HG03457 (cell line): ENCODE data around the gene SIN3A.
"Not testable (repeated sequence)": the region's sequence is repeated elsewhere in the genome, so short reads cannot be mapped to it uniquely, and the experiment has no call there.

Source experiments
- ATAC-seq: cut with Tn5 transposase; IDR thresholded peaks from one replicate; pipeline ENCODE4 v1.9.1; 2021; ENCODE audit warnings: moderate number of reproducible peaks; ENCODE audit not compliant: unreplicated experiment

Gene SIN3A

GRCh38 chr15:75450307-75451201 is 936 bp downstream of the SIN3A start:
- ATAC-seq, result peak; percentile 17

GRCh38 chr15:75449585-75450306 is 1.7 kb downstream of the SIN3A start:
- ATAC-seq, result no peak

GRCh38 chr15:75448171-75448570 is 3.3 kb downstream of the SIN3A start:
- not testable (repeated sequence) for ATAC-seq

- no peak for ATAC-seq
Observed at GRCh38 chr15:75446151-75446550, 5.3 kb downstream of the SIN3A start.

DNA sequence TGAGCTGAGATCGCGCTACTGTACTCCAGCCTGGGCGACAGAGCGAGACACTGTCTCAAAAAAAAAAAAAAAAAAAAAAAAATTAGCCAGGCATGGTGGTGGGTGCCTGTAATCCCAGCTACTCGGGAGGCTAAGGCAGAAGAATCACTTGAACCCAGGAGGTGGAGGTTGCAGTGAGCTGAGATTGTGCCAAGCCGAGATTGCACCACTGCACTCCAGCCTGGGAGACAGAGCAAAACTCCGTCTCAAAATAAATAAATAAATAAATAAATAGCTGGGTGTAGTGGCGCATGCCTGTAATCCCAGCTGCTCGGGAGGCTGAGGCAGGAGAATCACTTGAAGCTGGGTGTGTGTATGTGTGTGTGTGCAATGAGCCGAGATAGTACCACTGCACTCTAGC is 6.2 kb downstream of the SIN3A start:
- ATAC-seq, result not testable (repeated sequence)

DNA sequence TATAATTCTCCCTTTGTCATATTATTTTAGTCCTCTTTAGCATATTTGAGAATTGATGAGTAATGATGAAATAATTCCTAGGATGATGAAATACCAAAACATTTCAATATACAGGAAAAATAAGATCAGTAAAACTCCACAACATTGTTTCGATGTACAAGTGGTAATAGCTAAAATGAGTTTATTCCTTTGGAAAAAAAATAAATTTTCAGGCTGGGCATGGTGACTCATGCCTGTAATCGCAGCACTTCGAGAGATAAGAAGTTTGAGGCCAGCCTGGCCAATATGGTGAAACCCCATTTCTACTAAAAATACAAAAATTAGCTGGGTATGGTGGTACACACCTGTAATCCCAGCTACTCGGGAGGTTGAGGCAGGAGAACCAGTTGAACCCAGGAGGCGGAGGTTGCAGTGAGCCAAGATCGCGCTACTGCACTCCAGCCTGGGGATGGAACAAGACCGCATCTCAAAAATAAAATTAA is 7.5 kb downstream of the SIN3A start:
- not testable (repeated sequence) for ATAC-seq

- no peak for ATAC-seq
Observed at GRCh38 chr15:75437721-75438120, 13.8 kb downstream of the SIN3A start.

DNA sequence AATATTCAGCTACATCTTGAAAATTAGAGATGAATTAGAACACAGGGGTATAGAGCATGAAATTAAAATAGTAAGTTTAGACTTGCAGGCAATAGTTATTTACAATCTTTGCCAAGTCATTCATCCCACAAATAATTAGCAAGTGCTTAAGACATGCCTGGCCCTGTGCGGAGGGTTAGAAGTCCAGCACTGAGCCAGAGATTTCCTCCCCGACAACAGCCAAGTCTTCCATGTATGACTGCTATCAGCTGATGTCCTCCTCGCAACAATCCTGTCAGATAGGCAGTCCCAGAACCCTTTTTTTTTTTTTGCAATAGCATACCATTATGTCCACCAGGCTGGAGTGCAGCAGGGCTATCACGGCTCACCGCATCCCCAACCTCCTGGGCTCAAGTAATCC is 14.6 kb downstream of the SIN3A start:
- no peak for ATAC-seq

DNA sequence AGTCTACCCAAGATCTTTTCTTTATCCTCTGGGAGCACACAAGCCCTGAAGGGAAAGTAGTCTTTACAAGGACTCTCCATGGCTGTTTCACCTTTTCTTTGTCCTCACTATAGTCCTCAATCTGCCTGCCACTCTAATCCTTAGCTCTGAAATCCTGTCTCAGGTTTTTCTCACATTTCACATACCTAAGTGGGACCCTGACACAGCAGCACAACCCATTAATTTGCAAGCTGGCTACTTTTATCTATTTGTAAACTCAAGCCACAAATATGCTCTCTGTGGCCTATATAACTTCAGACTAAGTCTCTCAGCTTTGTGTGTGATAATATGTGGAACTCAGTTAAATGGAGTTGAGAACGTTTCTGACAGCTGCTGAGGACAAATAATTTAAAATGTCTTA is 19.8 kb downstream of the SIN3A start:
- no peak for ATAC-seq

GRCh38 chr15:75431270-75431669 is 20.2 kb downstream of the SIN3A start:
- no peak for ATAC-seq

- no peak for ATAC-seq
Observed at GRCh38 chr15:75430259-75430658, 21.2 kb downstream of the SIN3A start.

- no peak for ATAC-seq
Observed at GRCh38 chr15:75428152-75428551, 23.3 kb downstream of the SIN3A start.

GRCh38 chr15:75425966-75426500 is 25.5 kb downstream of the SIN3A start:
- no peak for ATAC-seq

DNA sequence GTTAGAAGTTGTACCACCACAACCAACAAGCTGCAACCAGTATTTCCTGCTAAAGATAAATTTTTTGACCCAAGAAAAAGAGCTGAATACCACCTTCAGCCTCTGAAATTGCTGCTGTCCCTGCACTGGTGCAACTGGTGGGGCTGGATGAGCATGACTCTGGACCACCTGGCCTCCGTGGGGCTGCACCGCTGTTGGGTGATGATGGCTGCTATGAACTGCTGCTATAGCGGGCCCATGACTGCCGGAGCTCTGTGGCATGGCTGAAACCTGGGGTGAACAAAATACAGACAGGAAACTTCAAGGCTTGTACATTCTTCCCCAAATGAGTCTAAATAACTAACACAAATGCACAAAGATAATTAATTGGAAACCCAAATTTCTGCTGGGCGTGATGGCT is 28.9 kb downstream of the SIN3A start:
- no peak for ATAC-seq

DNA sequence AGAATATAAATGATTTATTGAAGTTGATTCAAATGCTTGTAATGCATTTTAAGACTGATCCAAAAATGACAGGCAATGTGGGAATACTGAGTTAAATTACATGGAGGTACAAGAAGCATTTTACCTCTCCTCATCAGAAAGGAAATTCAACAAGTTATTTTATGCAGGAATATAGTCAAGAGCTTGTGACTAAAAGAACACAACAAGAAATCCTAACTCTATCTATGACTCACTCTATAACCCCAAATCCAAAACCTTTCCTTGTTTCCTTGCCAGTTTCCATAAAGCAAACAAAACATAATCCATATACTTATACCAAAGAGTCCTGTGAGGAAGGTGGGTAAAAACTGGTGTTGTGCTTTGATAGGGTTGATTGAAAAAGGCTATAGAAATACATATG is 30.8 kb downstream of the SIN3A start:
- no peak for ATAC-seq

GRCh38 chr15:75416584-75416983 is 34.9 kb downstream of the SIN3A start:
- ATAC-seq, result no peak

- ATAC-seq, result no peak
Observed at GRCh38 chr15:75410196-75410595, 41.3 kb downstream of the SIN3A start.

DNA sequence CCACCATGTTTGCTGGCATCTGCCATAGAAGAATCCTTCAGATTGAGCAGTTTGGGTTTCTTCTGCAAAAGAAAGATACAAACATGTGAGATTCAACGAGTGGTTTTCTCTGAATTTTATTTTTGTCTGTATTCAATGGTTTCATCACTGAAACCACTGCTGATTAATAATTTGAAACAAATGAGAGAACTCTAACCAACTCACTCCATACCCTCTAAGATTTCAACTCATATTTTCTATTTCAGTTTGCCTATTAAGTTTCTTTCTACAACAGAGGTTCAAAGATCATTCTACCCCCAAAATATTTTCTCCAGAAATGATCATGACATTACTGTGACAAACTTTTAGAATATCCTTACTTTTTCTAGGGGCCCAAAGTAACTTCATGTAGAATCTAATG is 44.4 kb downstream of the SIN3A start:
- no peak for ATAC-seq

- ATAC-seq, result no peak
Observed at GRCh38 chr15:75403892-75404291, 47.6 kb downstream of the SIN3A start.

DNA sequence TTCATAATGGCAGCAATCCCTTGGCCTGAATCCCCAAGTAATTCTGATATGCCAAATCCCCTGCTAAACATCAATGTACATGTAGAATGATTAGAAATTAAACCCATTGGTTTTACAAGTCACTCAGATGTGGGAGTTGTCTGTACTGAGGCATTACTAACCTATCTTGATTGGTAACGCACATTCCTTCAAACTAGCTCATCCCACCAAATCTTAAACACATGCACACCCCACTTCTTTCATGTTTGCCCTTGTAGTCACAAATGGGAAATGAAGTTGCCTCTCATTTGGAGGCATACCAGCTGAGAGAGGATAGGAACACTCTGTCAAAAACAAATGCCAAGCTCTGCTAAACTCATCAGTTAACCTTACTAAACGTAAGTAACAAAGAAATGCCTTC is 54.0 kb downstream of the SIN3A start:
- no peak for ATAC-seq

- no peak for ATAC-seq
Observed at GRCh38 chr15:75389791-75390382, 61.6 kb downstream of the SIN3A start.
